ENCODE data around the gene ACTL8.

ACTL8 gene

DNA sequence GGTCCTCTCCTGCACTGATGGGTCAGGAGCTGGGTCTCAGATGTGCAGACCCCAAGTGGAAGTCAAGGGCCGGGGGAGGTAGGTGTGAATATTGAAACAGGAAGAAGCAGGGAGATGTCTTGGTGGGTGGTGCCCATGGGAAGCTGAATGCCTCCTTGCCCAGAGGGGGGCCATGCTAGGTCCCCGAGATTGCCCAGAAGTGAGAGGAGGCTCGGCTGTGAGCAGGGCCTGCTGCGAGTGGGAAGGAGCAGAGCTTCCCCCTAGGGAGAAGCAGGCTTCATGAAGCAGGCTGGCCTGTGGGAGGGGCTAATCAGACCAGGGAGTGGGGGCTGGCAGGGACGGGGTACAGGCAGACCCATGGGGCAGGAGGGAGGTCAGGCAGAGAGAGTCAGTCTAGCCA is 87.6 kb downstream of the ACTL8 start:
- no peak overlapping the region for H3K27ac ChIP-seq (ENCODE audit: low read depth, low read length)
- TF ChIP-seq, protein P1, sequence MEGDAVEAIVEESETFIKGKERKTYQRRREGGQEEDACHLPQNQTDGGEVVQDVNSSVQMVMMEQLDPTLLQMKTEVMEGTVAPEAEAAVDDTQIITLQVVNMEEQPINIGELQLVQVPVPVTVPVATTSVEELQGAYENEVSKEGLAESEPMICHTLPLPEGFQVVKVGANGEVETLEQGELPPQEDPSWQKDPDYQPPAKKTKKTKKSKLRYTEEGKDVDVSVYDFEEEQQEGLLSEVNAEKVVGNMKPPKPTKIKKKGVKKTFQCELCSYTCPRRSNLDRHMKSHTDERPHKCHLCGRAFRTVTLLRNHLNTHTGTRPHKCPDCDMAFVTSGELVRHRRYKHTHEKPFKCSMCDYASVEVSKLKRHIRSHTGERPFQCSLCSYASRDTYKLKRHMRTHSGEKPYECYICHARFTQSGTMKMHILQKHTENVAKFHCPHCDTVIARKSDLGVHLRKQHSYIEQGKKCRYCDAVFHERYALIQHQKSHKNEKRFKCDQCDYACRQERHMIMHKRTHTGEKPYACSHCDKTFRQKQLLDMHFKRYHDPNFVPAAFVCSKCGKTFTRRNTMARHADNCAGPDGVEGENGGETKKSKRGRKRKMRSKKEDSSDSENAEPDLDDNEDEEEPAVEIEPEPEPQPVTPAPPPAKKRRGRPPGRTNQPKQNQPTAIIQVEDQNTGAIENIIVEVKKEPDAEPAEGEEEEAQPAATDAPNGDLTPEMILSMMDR (IDR thresholded peaks at IDR 0.05; ENCODE audit: low read depth, low read length, poor library complexity, severe bottlenecking), result no peak
- no peak for TF ChIP-seq EZH2phosphoT487 (IDR thresholded peaks at IDR 0.05; ENCODE audit: borderline replicate concordance, low read length)
- no peaks in the 10 kb centered on the region for H3K9me2 ChIP-seq (replicated peaks; ENCODE audit: control insufficient read depth, low read length)
- no peak overlapping the region for H3K4me3 ChIP-seq (ENCODE audit: low read length)
- no peaks in the 10 kb centered on the region for H3F3A ChIP-seq (ENCODE audit: control insufficient read depth, insufficient read depth)
- H3K27me3 ChIP-seq (ENCODE audit: control insufficient read depth, low read length), result no peaks in the 10 kb centered on the region
- H3K9me3 ChIP-seq (ENCODE audit: control insufficient read depth, insufficient read depth, low read length), result no peaks in the 10 kb centered on the region
- no peaks in the 10 kb centered on the region for H4K20me1 ChIP-seq (ENCODE audit: control insufficient read depth, insufficient read depth, low read depth, low read length)
- no peaks in the 10 kb centered on the region for H3K4me1 ChIP-seq (ENCODE audit: control insufficient read depth, low read length)
- no peak overlapping the region for H3K4me2 ChIP-seq (ENCODE audit: low read length)
- H3K36me3 ChIP-seq (ENCODE audit: control insufficient read depth, low read length), result no peaks in the 10 kb centered on the region
- no peaks in the 10 kb centered on the region for H3K79me2 ChIP-seq (ENCODE audit: control insufficient read depth, low read length)

DNA sequence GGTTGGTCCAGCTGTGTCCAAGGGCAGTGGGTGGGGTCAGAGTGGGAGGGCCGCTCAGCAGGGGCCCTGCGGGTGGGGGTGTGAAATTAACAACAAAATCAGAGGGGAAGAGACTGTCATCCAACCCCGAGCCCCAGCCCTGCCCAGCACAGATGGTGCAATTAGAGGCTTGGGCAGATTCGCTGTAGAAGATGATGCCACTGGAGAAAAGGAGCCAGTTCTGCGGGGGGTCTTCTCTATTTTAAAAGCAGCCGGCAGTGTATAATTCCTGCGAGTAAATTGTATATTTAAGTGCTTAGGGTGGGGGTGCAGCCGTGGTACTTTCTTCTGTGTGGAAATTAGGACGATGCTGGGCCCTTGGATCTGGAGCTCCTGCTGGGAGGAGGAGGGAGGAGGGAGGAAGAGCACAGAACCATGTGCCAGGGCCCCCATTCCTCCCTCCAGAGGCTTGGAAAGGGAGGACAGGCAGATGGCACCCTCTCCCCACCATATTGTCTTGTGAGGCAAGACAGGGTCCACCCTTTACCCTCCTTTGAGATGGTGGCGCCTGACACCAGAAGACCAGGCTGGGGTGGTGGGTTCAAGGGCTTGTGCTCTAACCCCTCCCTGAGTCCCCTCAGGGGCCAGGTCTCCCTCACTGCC is 89.2 kb downstream of the ACTL8 start:
- Histone ChIP-seq H3K9me3 (ENCODE audit: control insufficient read depth, insufficient read depth, low read length) (no peaks in the 10 kb centered on the region), H3K27me3 (ENCODE audit: control insufficient read depth, low read length) (no peaks in the 10 kb centered on the region), H3K79me2 (ENCODE audit: control insufficient read depth, low read length) (no peaks in the 10 kb centered on the region), H3K4me3 (ENCODE audit: low read length) (no peak overlapping the region), H3K9me2 (replicated peaks; ENCODE audit: control insufficient read depth, low read length) (no peaks in the 10 kb centered on the region), H3K36me3 (ENCODE audit: control insufficient read depth, low read length) (no peaks in the 10 kb centered on the region), H3K4me1 (ENCODE audit: control insufficient read depth, low read length) (no peaks in the 10 kb centered on the region), H4K20me1 (ENCODE audit: control insufficient read depth, insufficient read depth, low read depth, low read length) (no peaks in the 10 kb centered on the region), H3K4me2 (ENCODE audit: low read length) (no peak overlapping the region), H3K27ac (ENCODE audit: low read depth, low read length) (no peak overlapping the region), H3F3A (ENCODE audit: control insufficient read depth, insufficient read depth) (no peaks in the 10 kb centered on the region)
- TF ChIP-seq EZH2phosphoT487 (IDR thresholded peaks at IDR 0.05; ENCODE audit: borderline replicate concordance, low read length), result no peak
- TF ChIP-seq, protein P1 (IDR thresholded peaks at IDR 0.05; ENCODE audit: low read depth, low read length, poor library complexity, severe bottlenecking), result no peak

DNA sequence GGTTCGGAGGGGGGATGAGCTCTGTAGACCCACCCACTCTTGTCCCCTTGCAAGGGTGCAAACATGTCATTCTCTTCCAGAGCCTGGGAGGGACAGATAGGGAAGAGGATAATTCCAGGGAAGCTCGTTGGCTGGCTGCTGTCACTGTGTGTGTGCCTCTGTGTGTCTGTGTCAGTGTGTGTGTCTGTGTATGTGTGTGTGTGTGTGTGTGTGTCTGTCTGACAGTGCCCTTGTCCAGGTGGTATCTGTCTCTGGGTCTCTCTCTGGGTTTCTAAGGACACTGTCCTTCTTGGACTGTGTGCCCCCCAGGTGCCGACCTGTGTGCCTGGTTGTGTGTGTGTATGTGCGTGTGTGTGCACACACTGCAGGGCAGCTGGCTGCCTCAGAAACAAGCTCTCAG is 90.5 kb downstream of the ACTL8 start:
- Histone ChIP-seq H3K9me3 (ENCODE audit: control insufficient read depth, insufficient read depth, low read length) (no peaks in the 10 kb centered on the region), H3K9me2 (replicated peaks; ENCODE audit: control insufficient read depth, low read length) (no peaks in the 10 kb centered on the region), H3F3A (ENCODE audit: control insufficient read depth, insufficient read depth) (no peaks in the 10 kb centered on the region), H4K20me1 (ENCODE audit: control insufficient read depth, insufficient read depth, low read depth, low read length) (no peaks in the 10 kb centered on the region), H3K4me1 (ENCODE audit: control insufficient read depth, low read length) (no peaks in the 10 kb centered on the region), H3K27me3 (ENCODE audit: control insufficient read depth, low read length) (no peaks in the 10 kb centered on the region), H3K4me2 (ENCODE audit: low read length) (no peak overlapping the region), H3K27ac (ENCODE audit: low read depth, low read length) (no peak overlapping the region), H3K79me2 (ENCODE audit: control insufficient read depth, low read length) (no peaks in the 10 kb centered on the region), H3K36me3 (ENCODE audit: control insufficient read depth, low read length) (no peaks in the 10 kb centered on the region), H3K4me3 (ENCODE audit: low read length) (no peak overlapping the region)
- TF ChIP-seq, protein P1 (IDR thresholded peaks at IDR 0.05; ENCODE audit: low read depth, low read length, poor library complexity, severe bottlenecking), result no peak
- no peak for TF ChIP-seq EZH2phosphoT487 (IDR thresholded peaks at IDR 0.05; ENCODE audit: borderline replicate concordance, low read length)
